Prostate gland (tissue), 2 donors: Measurements from ENCODE around the gene GDPD5. TPM values are rescaled to one million over a fixed set of nuclear protein-coding genes. Genes with fewer than 3 reads are reported as not detected.

Experiments used
- DNase-seq: peaks from one replicate; pipeline ENCODE4 v3.0.0-alpha.2; 2019; ENCODE audit warnings: low spot score
- H3K27ac ChIP-seq, 2 donors: fragments of 200-600 bp; sonication (generic); 2 replicates each; pipeline ENCODE4 v1.5.1; 2017 to 2019
- H3K27me3 ChIP-seq: fragments of 200-600 bp; sonication (generic); replicated peaks from 2 replicates; pipeline ENCODE4 v1.5.1; 2019; ENCODE audit not compliant: insufficient read depth
- H3K36me3 ChIP-seq, 2 donors: fragments of 200-600 bp; sonication (generic); 1 replicate in 1 of 2; 2 replicates in 1 of 2; pipeline versions ENCODE4 v1.5.1 to v1.8.1; 2017 to 2019
- H3K4me1 ChIP-seq: fragments of 200-600 bp; sonication (generic); replicated peaks from 2 replicates; pipeline ENCODE4 v1.5.1; 2019
- H3K4me3 ChIP-seq, 2 donors: fragments of 200-600 bp; sonication (generic); 2 replicates each; pipeline ENCODE4 v1.5.1; 2017 to 2019
- H3K9me3 ChIP-seq: fragments of 200-600 bp; sonication (generic); 2 replicates; pipeline ENCODE4 v1.5.1; 2017
- CTCF ChIP-seq, 4 experiments: fragments of 200-600 bp in 2 of 4; fragments of 450-650 bp in 2 of 4; sonication (generic) in 2 of 4; IDR thresholded peaks; 1 replicate in 3 of 4; 2 replicates in 1 of 4; pipeline ENCODE4 v1.5.1; 2016 to 2019; ENCODE audit warnings: antibody characterized with exemption in 4 of 4, mild to moderate bottlenecking in 2 of 4, moderate library complexity in 2 of 4
- POLR2A ChIP-seq: fragments of 450-650 bp; IDR thresholded peaks from one replicate; pipeline ENCODE4 v1.6.1; 2016; ENCODE audit warnings: antibody characterized with exemption, mild to moderate bottlenecking
- POLR2AphosphoS5 ChIP-seq: sonication (generic); formaldehyde crosslinking; IDR thresholded peaks from one replicate; pipeline ENCODE4 v1.6.1; 2017; ENCODE audit warnings: antibody characterized with exemption
- WGBS: methylation state at CpG from one replicate; pipeline ENCODE4 v1.1.5; 2018; 5-methylcytosine and 5-hydroxymethylcytosine counted together
- intact Hi-C: fragments of 100-400 bp; cut with DNase I; formaldehyde crosslinking; loops from one replicate; pipeline ENCODE4 v1.14.2; 2022
- total RNA-seq, 2 donors: library from RNA; depleted of rRNA; stranded (reverse); fragments of >200 nt; gene quantifications; one replicate each; pipeline ENCODE4 v1.1.0, GENCODE V29; 2016

The GDPD5 gene
- total RNA-seq, 2 donors from 2014 or later, result 1.7 to 14.6 TPM

DNA sequence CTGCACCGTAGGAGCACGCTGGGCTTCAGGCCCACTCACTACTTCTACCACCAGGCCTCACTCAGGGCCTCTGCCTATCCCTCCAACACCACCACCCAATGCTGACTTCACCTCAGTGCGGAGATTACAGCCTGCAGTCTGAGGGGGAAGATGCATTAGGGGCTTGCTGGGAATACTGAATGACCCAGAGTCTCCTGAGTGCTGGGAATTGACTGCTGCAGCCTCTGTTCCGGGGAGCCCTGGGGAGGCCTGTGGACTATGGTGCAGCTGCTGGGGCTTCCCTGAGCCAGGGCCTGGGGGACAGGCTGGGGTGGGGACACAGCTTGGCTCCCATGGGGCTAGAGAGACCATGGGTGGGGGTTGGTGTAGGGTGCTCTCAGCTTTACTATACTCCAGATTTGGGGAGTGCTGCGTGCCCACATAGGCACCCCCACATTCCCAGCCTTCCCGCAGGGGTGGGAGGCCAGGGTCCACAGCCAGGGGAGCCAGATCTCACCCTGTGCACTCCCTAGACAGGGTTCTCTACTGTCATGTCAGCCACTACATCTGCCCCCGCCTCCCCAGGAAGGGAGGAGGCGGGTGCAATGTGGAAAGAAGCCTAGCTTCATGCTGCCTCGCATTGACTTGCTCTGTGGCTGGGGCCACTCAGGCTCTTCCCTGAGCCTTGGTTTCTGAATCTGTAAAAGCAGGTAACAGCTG lies 44.4 kb downstream of the GDPD5 start:
- WGBS, result 95% methylated on average over 9 of the region's 9 CpGs
- intact Hi-C loops, result no loop called here

GRCh38 chr11:75480185-75481175 lies 45.3 kb downstream of the GDPD5 start:
- Histone ChIP-seq H3K27me3 (no peaks in the 10 kb centered on the region), H3K36me3 (no peaks in the 10 kb centered on the region), H3K27ac (no peak overlapping the region), H3K4me3 (no peak overlapping the region), H3K4me1 (peaks cover 9% of the 10 kb centered on the region), H3K9me3 (no peaks in the 10 kb centered on the region)
- intact Hi-C loops, result no loop called here
- DNase-seq, result no peak
- 92% methylated on average over 10 of the region's 10 CpGs for WGBS
- TF ChIP-seq POLR2A (no peak), POLR2AphosphoS5 (no peak), CTCF (IDR thresholded peaks at IDR 0.05) (no peak)

More for the DNA sequence above, 44.4 kb downstream of the GDPD5 start:
- no peak for TF ChIP-seq POLR2AphosphoS5
- TF ChIP-seq CTCF (IDR thresholded peaks at IDR 0.05), result no peak
- TF ChIP-seq POLR2A, result no peak
- DNase-seq, result no peak
- peaks cover 6% of the 10 kb centered on the region for H3K4me1 ChIP-seq
- no peak overlapping the region for H3K4me3 ChIP-seq
- no peaks in the 10 kb centered on the region for H3K9me3 ChIP-seq
- H3K27ac ChIP-seq, result no peak overlapping the region
- H3K27me3 ChIP-seq, result no peaks in the 10 kb centered on the region
- no peaks in the 10 kb centered on the region for H3K36me3 ChIP-seq

GRCh38 chr11:75479597-75480145 lies 46.1 kb downstream of the GDPD5 start:
- Histone ChIP-seq H3K27me3 (no peaks in the 10 kb centered on the region), H3K9me3 (no peaks in the 10 kb centered on the region), H3K4me1 (peaks cover 9% of the 10 kb centered on the region), H3K27ac (no peak overlapping the region), H3K36me3 (no peaks in the 10 kb centered on the region), H3K4me3 (no peak overlapping the region)
- intact Hi-C loops, result no loop called here
- peak; percentile 23 for DNase-seq
- no peak for TF ChIP-seq POLR2A
- no peak for TF ChIP-seq CTCF (IDR thresholded peaks at IDR 0.05)
- no peak for TF ChIP-seq POLR2AphosphoS5
- WGBS, result 67% methylated on average over 4 of the region's 4 CpGs

GRCh38 chr11:75478783-75479596 lies 46.8 kb downstream of the GDPD5 start:
- Histone ChIP-seq H3K36me3 (no peaks in the 10 kb centered on the region), H3K27me3 (no peaks in the 10 kb centered on the region), H3K4me3 (no peak overlapping the region), H3K27ac (no peak overlapping the region), H3K9me3 (no peaks in the 10 kb centered on the region), H3K4me1 (peaks cover 9% of the 10 kb centered on the region)
- WGBS, result 79% methylated on average over 5 of the region's 5 CpGs
- intact Hi-C loops, result no loop called here
- TF ChIP-seq POLR2A (no peak), CTCF (IDR thresholded peaks at IDR 0.05) (no peak), POLR2AphosphoS5 (no peak)
- DNase-seq, result no peak
